H1 (cell line): ENCODE measurements around the gene FSCN2.

Experiments
- ASH2L ChIP-seq: fragments of 200-600, 300-600 bp; sonication (generic); IDR thresholded peaks from one replicate; pipeline ENCODE4 v1.7.1; 2017; ENCODE audit warnings: low read length
- EZH2 ChIP-seq: fragments of 200-600 bp; sonication (generic); IDR thresholded peaks from 2 replicates; pipeline ENCODE4 v1.7.1; 2012; ENCODE audit warnings: low read depth, mild to moderate bottlenecking, moderate library complexity, low read length, inconsistent platforms; ENCODE audit not compliant: severe bottlenecking
- KDM4A ChIP-seq: IDR thresholded peaks from one replicate; pipeline ENCODE4 v1.7.1; 2012; ENCODE audit warnings: low read depth, mild to moderate bottlenecking, moderate library complexity, low read length, inconsistent platforms; ENCODE audit not compliant: severe bottlenecking
- POLR2A ChIP-seq, 2 experiments: IDR thresholded peaks; 1 replicate in 1 of 2; 2 replicates in 1 of 2; pipeline ENCODE4 v1.6.1; 2011; ENCODE audit warnings: low read depth in 2 of 2, low read length in 2 of 2, mild to moderate bottlenecking in 2 of 2; ENCODE audit errors: control extremely low read depth in 1 of 2
- POLR2AphosphoS5 ChIP-seq: IDR thresholded peaks from 2 replicates; pipeline ENCODE4 v1.6.1; 2011; ENCODE audit warnings: low read depth, low read length
- POU5F1 ChIP-seq: IDR thresholded peaks from 2 replicates; pipeline ENCODE4 v1.6.1; 2011; ENCODE audit warnings: low read depth, mild to moderate bottlenecking, low read length, moderate library complexity
- RAD21 ChIP-seq, 2 experiments: IDR thresholded peaks in 1 of 2; conservative IDR thresholded peaks in 1 of 2; 2 replicates each; pipeline ENCODE4 v1.6.1; 2011; ENCODE audit warnings: low read depth in 2 of 2, low read length in 2 of 2, improper control_type of control experiment in 1 of 2, inconsistent platforms in 1 of 2, mild to moderate bottlenecking in 1 of 2, moderate library complexity in 1 of 2
- SAP30 ChIP-seq: fragments of 300-600 bp; sonication (generic); IDR thresholded peaks from 2 replicates; pipeline ENCODE4 v1.7.1; 2012; ENCODE audit warnings: low read length, moderate library complexity, mild to moderate bottlenecking, inconsistent platforms; ENCODE audit not compliant: insufficient read depth, insufficient replicate concordance
- SRF ChIP-seq: IDR thresholded peaks from 2 replicates; pipeline ENCODE4 v1.6.1; 2011; ENCODE audit warnings: mild to moderate bottlenecking, low read depth, low read length, moderate library complexity
- TCF12 ChIP-seq: IDR thresholded peaks from 2 replicates; pipeline ENCODE4 v1.6.1; 2011; ENCODE audit warnings: low read depth, mild to moderate bottlenecking, low read length
- YY1 ChIP-seq: IDR thresholded peaks from 2 replicates; pipeline ENCODE4 v1.6.1; 2011; ENCODE audit warnings: low read depth, mild to moderate bottlenecking, low read length
- ZNF274 ChIP-seq: IDR thresholded peaks from 2 replicates; pipeline ENCODE4 v1.7.0; 2012; ENCODE audit warnings: low read length, borderline replicate concordance; ENCODE audit errors: extremely low read depth
- TF ChIP-seq, protein P1 (sequence below), 3 experiments: IDR thresholded peaks; 1 replicate in 2 of 3; 2 replicates in 1 of 3; pipeline versions ENCODE4 v1.5.1 to v1.6.1; 2011; ENCODE audit warnings: low read length in 3 of 3, mild to moderate bottlenecking in 3 of 3, inconsistent platforms in 2 of 3, low read depth in 1 of 3, moderate library complexity in 1 of 3; ENCODE audit not compliant: insufficient read depth in 1 of 3; ENCODE audit errors: control extremely low read depth in 1 of 3
- TF ChIP-seq, protein P2 (sequence below): IDR thresholded peaks from 2 replicates; pipeline ENCODE4 v1.6.1; 2011; ENCODE audit warnings: low read length, improper control_type of control experiment

DNA sequence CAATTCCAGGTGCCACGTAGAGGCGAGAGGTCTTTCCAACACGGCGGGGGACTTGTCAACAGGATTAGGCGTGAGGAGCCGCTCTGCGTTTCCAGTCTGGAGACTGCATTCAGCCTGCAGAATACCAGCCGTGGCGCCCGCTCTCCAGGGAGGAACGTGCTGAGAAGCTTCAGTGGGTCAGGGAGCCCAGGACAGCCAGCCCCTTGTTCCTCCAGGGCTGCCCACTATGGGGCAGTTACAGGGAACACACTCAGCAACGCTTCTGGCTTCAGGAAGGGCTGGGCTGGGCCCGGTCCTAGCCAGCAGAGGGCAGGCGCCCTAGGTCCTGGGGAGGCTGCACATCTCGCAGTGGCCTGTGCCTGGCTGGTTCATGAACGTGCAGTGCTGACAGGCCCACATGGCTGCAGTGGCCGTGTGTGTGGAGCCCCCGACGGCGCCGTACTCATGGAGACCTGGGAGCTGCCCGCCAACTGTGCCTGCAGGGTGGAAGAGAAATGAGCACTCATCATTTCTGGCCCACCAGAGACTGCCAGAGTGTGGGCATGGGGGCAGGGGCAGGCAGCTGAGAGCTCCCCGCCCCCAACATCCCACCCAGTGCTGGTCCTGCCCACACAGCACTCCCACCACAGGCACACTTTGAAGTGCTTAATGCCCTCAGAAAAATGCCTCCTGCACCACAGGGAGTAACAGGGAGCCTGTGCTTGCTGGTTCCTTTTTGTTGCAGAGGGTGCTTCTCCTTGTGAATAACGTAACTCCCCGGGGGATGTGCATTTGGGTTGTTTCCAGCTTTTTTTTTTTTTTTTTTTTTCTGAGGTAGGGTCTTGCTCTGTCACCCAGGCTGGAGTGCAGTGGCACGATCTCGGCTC lies 31.0 kb downstream of the FSCN2 start:
- TF ChIP-seq SRF (no peak), KDM4A (no peak), POU5F1 (no peak), TCF12 (no peak), EZH2 (no peak), SAP30 (no peak), YY1 (no peak), POLR2A (IDR thresholded peaks at IDR 0.05; ENCODE audit: control extremely low read depth in 1 of 2, low read depth in 2 of 2, low read length in 2 of 2) (no peak), POLR2AphosphoS5 (no peak), RAD21 (IDR thresholded peaks at IDR 0.05 in 1 of 2, conservative IDR thresholded peaks at IDR 0.05 in 1 of 2; ENCODE audit: low read depth in 2 of 2, low read length in 2 of 2) (peak in 1 of 2 experiments; percentile 20; a peak in 1 of 4 replicates), ZNF274 (no peak), ASH2L (no peak)
- TF ChIP-seq, protein P1, sequence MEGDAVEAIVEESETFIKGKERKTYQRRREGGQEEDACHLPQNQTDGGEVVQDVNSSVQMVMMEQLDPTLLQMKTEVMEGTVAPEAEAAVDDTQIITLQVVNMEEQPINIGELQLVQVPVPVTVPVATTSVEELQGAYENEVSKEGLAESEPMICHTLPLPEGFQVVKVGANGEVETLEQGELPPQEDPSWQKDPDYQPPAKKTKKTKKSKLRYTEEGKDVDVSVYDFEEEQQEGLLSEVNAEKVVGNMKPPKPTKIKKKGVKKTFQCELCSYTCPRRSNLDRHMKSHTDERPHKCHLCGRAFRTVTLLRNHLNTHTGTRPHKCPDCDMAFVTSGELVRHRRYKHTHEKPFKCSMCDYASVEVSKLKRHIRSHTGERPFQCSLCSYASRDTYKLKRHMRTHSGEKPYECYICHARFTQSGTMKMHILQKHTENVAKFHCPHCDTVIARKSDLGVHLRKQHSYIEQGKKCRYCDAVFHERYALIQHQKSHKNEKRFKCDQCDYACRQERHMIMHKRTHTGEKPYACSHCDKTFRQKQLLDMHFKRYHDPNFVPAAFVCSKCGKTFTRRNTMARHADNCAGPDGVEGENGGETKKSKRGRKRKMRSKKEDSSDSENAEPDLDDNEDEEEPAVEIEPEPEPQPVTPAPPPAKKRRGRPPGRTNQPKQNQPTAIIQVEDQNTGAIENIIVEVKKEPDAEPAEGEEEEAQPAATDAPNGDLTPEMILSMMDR (IDR thresholded peaks at IDR 0.05; ENCODE audit: control extremely low read depth in 1 of 3, insufficient read depth in 1 of 3, low read depth in 1 of 3, low read length in 3 of 3): peak; percentile 41 to 52 (median 46)
- TF ChIP-seq, protein P2, sequence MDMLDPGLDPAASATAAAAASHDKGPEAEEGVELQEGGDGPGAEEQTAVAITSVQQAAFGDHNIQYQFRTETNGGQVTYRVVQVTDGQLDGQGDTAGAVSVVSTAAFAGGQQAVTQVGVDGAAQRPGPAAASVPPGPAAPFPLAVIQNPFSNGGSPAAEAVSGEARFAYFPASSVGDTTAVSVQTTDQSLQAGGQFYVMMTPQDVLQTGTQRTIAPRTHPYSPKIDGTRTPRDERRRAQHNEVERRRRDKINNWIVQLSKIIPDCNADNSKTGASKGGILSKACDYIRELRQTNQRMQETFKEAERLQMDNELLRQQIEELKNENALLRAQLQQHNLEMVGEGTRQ: no peak
